ENCODE measurements around the gene CFTR.

- TF ChIP-seq CTCF (conservative IDR thresholded peaks at IDR 0.05; ENCODE audit: low read length): no peak
- no peak for TF ChIP-seq EZH2phosphoT487 (IDR thresholded peaks at IDR 0.05; ENCODE audit: borderline replicate concordance)
These were observed 82.9 kb downstream of the CFTR start for GRCh38 chr7:117562759-117563158.
